Ramos (cell line): Measurements from ENCODE around the gene ESRRA.

Experiments used
- in situ Hi-C: fragments of 300-500 bp; cut with MboI; formaldehyde crosslinking; loops from one replicate; pipeline ENCODE4 v1.14.3; 2022; ENCODE audit warnings: low sequenced_read_pairs; ENCODE audit not compliant: unreplicated experiment

Gene ESRRA

DNA sequence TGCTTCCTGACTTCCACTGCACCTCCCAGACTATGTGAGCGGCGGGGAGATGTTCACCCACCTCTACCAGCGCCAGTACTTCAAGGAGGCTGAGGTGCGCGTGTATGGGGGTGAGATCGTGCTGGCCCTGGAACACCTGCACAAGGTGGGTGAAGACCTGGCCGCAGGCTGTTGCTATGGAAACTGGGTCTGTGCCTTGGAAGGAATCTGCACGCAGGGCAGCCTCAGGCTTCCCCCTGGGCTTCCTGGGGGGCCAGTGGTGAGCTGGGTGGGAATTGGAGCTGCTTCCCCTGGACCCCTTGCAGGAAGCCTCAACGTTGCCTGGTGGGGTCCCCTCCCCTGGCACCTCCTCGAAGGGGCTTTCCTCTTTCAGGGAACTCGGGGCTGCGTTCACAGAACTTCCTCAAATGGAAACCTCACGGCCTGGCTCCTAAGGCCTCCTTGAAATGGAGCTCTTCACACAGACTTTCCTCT, 55.2 kb downstream of the ESRRA start:
- in situ Hi-C loops, result no loop called here

GRCh38 chr11:64361659-64362058, 56.3 kb downstream of the ESRRA start:
- in situ Hi-C loops, result no loop called here

- in situ Hi-C loops, result no loop called here
These were observed 57.0 kb downstream of the ESRRA start for GRCh38 chr11:64362339-64362738.

DNA sequence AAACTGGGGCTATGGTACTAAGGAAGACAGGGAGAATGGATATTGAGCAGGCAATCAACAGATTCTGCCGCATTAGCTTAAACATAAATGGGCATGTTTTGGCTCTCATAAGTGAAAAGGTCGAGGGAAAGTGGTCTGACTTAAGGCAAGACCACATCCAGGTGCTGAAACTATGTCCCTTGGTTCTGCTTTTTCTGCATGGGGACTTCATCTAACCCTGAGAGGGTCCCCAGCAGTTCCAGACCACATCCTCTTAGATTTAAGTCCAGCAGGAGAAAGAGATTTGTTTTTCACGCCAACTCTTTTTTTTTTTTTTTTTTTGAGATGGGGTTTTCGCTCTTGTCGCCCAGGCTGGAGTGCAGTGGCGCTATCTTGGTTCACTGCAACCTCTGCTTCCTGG, 59.1 kb downstream of the ESRRA start:
- in situ Hi-C loops, result no loop called here

DNA sequence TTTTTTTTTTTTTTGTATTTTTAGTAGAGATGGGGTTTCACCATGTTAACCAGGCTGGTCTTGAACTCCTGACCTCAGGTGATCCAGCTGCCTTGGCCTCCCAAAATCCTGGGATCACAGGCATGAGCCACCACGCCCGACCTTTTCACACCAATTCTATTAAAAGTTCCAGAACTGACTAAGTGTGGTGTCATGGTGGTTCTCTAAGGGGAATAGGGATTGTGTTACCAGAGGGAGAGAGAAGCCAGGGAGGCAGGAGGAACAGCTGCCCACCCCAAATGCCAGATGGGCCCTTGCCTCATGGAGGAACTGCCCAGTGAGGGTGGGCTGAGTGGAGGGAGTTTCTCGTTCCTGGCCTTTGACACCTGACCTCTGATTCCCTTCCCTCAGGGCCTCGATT, 59.6 kb downstream of the ESRRA start:
- in situ Hi-C loops, result no loop called here
